ENCODE measurements around the gene ELP5.

DNA sequence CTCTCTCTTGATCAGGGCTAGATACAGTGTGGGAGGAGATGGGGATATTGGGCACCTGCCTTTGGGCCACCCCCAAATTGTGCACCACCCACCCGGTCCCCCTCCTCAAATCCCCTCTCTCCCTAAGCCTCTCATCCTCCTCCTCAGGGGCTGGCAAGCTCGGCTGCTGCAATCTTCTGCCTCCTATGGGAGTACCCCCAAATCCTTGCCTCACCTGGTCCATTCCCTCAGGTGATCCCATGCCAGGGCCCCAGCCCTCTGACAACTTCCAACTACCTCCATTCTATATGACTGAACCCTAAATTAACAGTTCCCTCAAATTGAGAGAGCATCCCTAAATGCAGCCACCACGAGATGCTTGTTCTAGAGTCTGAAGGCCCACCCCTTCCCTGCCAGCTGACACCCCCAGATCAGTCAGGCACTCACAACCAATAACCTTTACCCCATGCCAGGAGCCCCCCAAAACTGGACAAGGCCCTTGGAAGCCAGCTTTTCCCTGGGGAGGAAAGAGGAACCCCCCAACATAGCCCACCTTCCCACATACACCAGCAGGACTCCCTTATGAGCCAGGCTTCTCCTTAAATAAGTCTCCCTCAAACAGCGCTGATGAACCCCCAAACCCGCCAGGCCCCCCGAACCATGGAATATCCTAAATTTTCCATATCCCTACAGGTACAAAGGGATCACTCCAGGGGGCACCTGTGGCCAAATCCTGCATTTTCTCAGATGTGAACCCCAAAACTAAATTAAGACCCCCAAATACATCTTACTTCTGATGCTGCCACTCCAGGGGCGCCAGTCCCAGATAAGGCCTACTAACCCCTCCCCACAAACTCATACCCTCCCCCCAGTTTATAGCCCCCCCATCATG is 35.5 kb upstream of the ELP5 start:
- no peak for TF ChIP-seq POLR2A (IDR thresholded peaks at IDR 0.05)
- TF ChIP-seq, protein P1, sequence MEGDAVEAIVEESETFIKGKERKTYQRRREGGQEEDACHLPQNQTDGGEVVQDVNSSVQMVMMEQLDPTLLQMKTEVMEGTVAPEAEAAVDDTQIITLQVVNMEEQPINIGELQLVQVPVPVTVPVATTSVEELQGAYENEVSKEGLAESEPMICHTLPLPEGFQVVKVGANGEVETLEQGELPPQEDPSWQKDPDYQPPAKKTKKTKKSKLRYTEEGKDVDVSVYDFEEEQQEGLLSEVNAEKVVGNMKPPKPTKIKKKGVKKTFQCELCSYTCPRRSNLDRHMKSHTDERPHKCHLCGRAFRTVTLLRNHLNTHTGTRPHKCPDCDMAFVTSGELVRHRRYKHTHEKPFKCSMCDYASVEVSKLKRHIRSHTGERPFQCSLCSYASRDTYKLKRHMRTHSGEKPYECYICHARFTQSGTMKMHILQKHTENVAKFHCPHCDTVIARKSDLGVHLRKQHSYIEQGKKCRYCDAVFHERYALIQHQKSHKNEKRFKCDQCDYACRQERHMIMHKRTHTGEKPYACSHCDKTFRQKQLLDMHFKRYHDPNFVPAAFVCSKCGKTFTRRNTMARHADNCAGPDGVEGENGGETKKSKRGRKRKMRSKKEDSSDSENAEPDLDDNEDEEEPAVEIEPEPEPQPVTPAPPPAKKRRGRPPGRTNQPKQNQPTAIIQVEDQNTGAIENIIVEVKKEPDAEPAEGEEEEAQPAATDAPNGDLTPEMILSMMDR (IDR thresholded peaks at IDR 0.05), result no peak

Data from testis (tissue), 2 donors.